Measurements from ENCODE around the gene GANAB. TPM values are rescaled to one million over a fixed set of nuclear protein-coding genes. Genes with fewer than 3 reads are reported as not detected.
A peak's percentile ranks its signal among the peaks of the same experiment; 100 is the strongest.

The GANAB gene
- total and polyA plus RNA-seq, 2 of the 13 experiments (the other 11 are each of a cell fraction or from before 2014, with no cell fraction given): 99.5 to 234 TPM

GRCh38 chr11:62592146-62592815 lies 54.1 kb downstream of the GANAB start (continued):
- TF ChIP-seq PATZ1 (CRISPR knock-in tag; IDR thresholded peaks at IDR 0.05) (peak; percentile 29; the same call in 1 of the 2 replicates), HOXD1 (CRISPR knock-in tag; IDR thresholded peaks at IDR 0.05) (no peak), GLI4 (CRISPR knock-in tag; IDR thresholded peaks at IDR 0.05; ENCODE audit: borderline replicate concordance) (no peak), ESRRA (CRISPR knock-in tag; IDR thresholded peaks at IDR 0.05; ENCODE audit: low read depth) (peak; percentile 30; the same call in 1 of the 2 replicates), SMAD9 (CRISPR knock-in tag; IDR thresholded peaks at IDR 0.05) (0 out of 2 replicates have a peak, but pooled peaks have one; percentile 30), ZNF781 (CRISPR knock-in tag; IDR thresholded peaks at IDR 0.05; ENCODE audit: borderline replicate concordance, not compliant biosample characterization) (peak; percentile 18), DZIP1 (CRISPR knock-in tag; IDR thresholded peaks at IDR 0.05) (0 out of 2 replicates have a peak, but pooled peaks have one; percentile 1), ZNF3 (CRISPR knock-in tag; IDR thresholded peaks at IDR 0.05) (no peak), AHDC1 (CRISPR knock-in tag; IDR thresholded peaks at IDR 0.05; ENCODE audit: borderline replicate concordance) (0 out of 2 replicates have a peak, but pooled peaks have one; percentile 10), ZNF619 (CRISPR knock-in tag; IDR thresholded peaks at IDR 0.05) (0 out of 2 replicates have a peak, but pooled peaks have one; percentile 4), JUND (CRISPR knock-in tag; IDR thresholded peaks at IDR 0.05) (peak; percentile 16; the same call in 1 of the 2 replicates), ZNF44 (CRISPR knock-in tag; IDR thresholded peaks at IDR 0.05) (no peak), IKZF4 (CRISPR knock-in tag; IDR thresholded peaks at IDR 0.05; ENCODE audit: borderline replicate concordance, low read depth, not compliant biosample characterization) (peak; percentile 16), ZNF296 (CRISPR knock-in tag; conservative IDR thresholded peaks at IDR 0.05) (no peak)
